Loucy (cell line): ENCODE measurements around the gene MUS81.

Source experiments
- H2AFZ ChIP-seq: fragments of 200-600 bp; sonication (generic); 2 replicates; pipeline ENCODE4 v1.6.0; 2016; ENCODE audit warnings: antibody characterized with exemption, mild to moderate bottlenecking, low read length, moderate library complexity
- H3F3A ChIP-seq: fragments of 200-600 bp; 2 replicates; pipeline ENCODE4 v1.6.0; 2016; ENCODE audit warnings: antibody characterized with exemption, low read depth, mild to moderate bottlenecking
- H3K27me3 ChIP-seq: fragments of 200-600 bp; sonication (generic); 2 replicates; pipeline ENCODE4 v1.6.1; 2014; ENCODE audit warnings: low read length, mild to moderate bottlenecking; ENCODE audit not compliant: insufficient read depth, poor library complexity, severe bottlenecking
- H3K36me3 ChIP-seq: fragments of 200-600 bp; sonication (generic); 2 replicates; pipeline ENCODE4 v1.6.1; 2016; ENCODE audit warnings: low read length; ENCODE audit not compliant: insufficient read depth
- H3K4me1 ChIP-seq: fragments of 200-600 bp; sonication (generic); 2 replicates; pipeline ENCODE4 v1.5.1; 2014; ENCODE audit warnings: low read length, mild to moderate bottlenecking; ENCODE audit not compliant: insufficient read depth, poor library complexity, severe bottlenecking
- H3K4me2 ChIP-seq: fragments of 200-600 bp; sonication (generic); 2 replicates; pipeline ENCODE4 v1.6.0; 2014; ENCODE audit warnings: antibody characterized with exemption, low read length, low read depth, mild to moderate bottlenecking; ENCODE audit not compliant: poor library complexity, severe bottlenecking
- H3K4me3 ChIP-seq: fragments of 200-600 bp; sonication (generic); 2 replicates; pipeline ENCODE4 v1.5.1; 2014; ENCODE audit warnings: low read length, mild to moderate bottlenecking, mixed read lengths; ENCODE audit not compliant: poor library complexity, severe bottlenecking
- H3K79me2 ChIP-seq: fragments of 200-600 bp; sonication (generic); 2 replicates; pipeline ENCODE4 v1.6.1; 2014; ENCODE audit warnings: low read length; ENCODE audit not compliant: insufficient read depth
- H3K9ac ChIP-seq: fragments of 200-600 bp; sonication (generic); 2 replicates; pipeline ENCODE4 v1.6.0; 2014; ENCODE audit warnings: mild to moderate bottlenecking, low read depth, low read length, moderate library complexity; ENCODE audit not compliant: poor library complexity, severe bottlenecking
- H3K9me2 ChIP-seq: fragments of 200-600 bp; sonication (generic); replicated peaks from 2 replicates; pipeline ENCODE4 v1.6.1; 2016; ENCODE audit warnings: low read depth, low read length, mixed read lengths
- H3K9me3 ChIP-seq: fragments of 200-600 bp; sonication (generic); 2 replicates; pipeline ENCODE4 v1.6.1; 2014; ENCODE audit warnings: mild to moderate bottlenecking, antibody characterized with exemption, low read length, low read depth; ENCODE audit not compliant: insufficient read depth
- H4K20me1 ChIP-seq: fragments of 200-600 bp; sonication (generic); 2 replicates; pipeline ENCODE4 v1.6.0; 2014; ENCODE audit warnings: antibody characterized with exemption, low read length, mild to moderate bottlenecking; ENCODE audit not compliant: insufficient read depth, poor library complexity, severe bottlenecking
- CTCF ChIP-seq: fragments of 200-600 bp; sonication (generic); conservative IDR thresholded peaks from 2 replicates; pipeline ENCODE4 v1.5.1; 2014; ENCODE audit warnings: mild to moderate bottlenecking, antibody characterized with exemption, low read length
- EZH2phosphoT487 ChIP-seq: fragments of 200-600 bp; IDR thresholded peaks from 2 replicates; pipeline ENCODE4 v1.6.1; 2018; ENCODE audit warnings: antibody characterized with exemption, mild to moderate bottlenecking, moderate library complexity, borderline replicate concordance

The MUS81 gene

GRCh38 chr11:65859812-65860277 is 388 bp upstream of the MUS81 start:
- H3K4me3 ChIP-seq = peak overlapping the region; percentile 80
- peak overlapping the region; percentile 13; the same call in 1 of the 2 replicates for H2AFZ ChIP-seq
- peaks cover 42% of the 10 kb centered on the region for H3K4me1 ChIP-seq
- H3K79me2 ChIP-seq = peaks cover 73% of the 10 kb centered on the region
- TF ChIP-seq CTCF (no peak), EZH2phosphoT487 (no peak)
- peak overlapping the region; percentile 95 for H3K4me2 ChIP-seq
- H3F3A ChIP-seq = 0 out of 2 replicates have a peak, but pooled peaks cover 7% of the 10 kb centered on the region
- H3K36me3 ChIP-seq = peaks cover 34% of the 10 kb centered on the region; the same call in 1 of the 2 replicates
- peaks cover 49% of the 10 kb centered on the region for H4K20me1 ChIP-seq
- H3K9me3 ChIP-seq = no peaks in the 10 kb centered on the region
- H3K9me2 ChIP-seq = no peaks in the 10 kb centered on the region
- H3K9ac ChIP-seq = peak overlapping the region; percentile 98
- peaks cover 11% of the 10 kb centered on the region for H3K27me3 ChIP-seq

- TF ChIP-seq CTCF (no peak), EZH2phosphoT487 (no peak)
- peaks cover 32% of the 10 kb centered on the region for H3K4me1 ChIP-seq
- peaks cover 11% of the 10 kb centered on the region for H3K27me3 ChIP-seq
- H3K79me2 ChIP-seq = peaks cover 66% of the 10 kb centered on the region
- H3F3A ChIP-seq = 0 out of 2 replicates have a peak, but pooled peaks cover 7% of the 10 kb centered on the region
- no peak overlapping the region for H2AFZ ChIP-seq
- H3K9me2 ChIP-seq = no peaks in the 10 kb centered on the region
- H3K9me3 ChIP-seq = no peaks in the 10 kb centered on the region
- peak overlapping the region; percentile 80 for H3K4me3 ChIP-seq
- peak overlapping the region; percentile 99 for H3K4me2 ChIP-seq
- peaks cover 36% of the 10 kb centered on the region for H4K20me1 ChIP-seq
- H3K9ac ChIP-seq = peak overlapping the region; percentile 98
- H3K36me3 ChIP-seq = peaks cover 29% of the 10 kb centered on the region; the same call in 1 of the 2 replicates
Measured at GRCh38 chr11:65861165-65861505, 902 bp downstream of the MUS81 start.

GRCh38 chr11:65861533-65862183 is 1.4 kb downstream of the MUS81 start:
- Histone ChIP-seq H3K27me3 (peaks cover 11% of the 10 kb centered on the region), H2AFZ (no peak overlapping the region), H3K4me1 (peaks cover 27% of the 10 kb centered on the region), H3K9me3 (no peaks in the 10 kb centered on the region), H3K36me3 (peaks cover 25% of the 10 kb centered on the region; the same call in 1 of the 2 replicates), H3K9ac (peak overlapping the region; percentile 98), H3K4me2 (peak overlapping the region; percentile 99), H3K4me3 (peak overlapping the region; percentile 80), H3K79me2 (peaks cover 60% of the 10 kb centered on the region), H4K20me1 (peaks cover 31% of the 10 kb centered on the region), H3F3A (0 out of 2 replicates have a peak, but pooled peaks cover 7% of the 10 kb centered on the region), H3K9me2 (no peaks in the 10 kb centered on the region)
- TF ChIP-seq EZH2phosphoT487 (no peak), CTCF (no peak)
